Umbilical cord (tissue), 2 donors: ENCODE results near the gene WNT8A. TPM values are rescaled to one million over a fixed set of nuclear protein-coding genes. Genes with fewer than 3 reads are reported as not detected.

Experiments used
- DNase-seq: peaks from one replicate; pipeline ENCODE4 v3.0.0-alpha.2; 2015; ENCODE audit warnings: low spot score
- total RNA-seq: library from RNA; depleted of rRNA; stranded (reverse); fragments of >200 nt; gene quantifications from one replicate; pipeline ENCODE4 v1.2.3, GENCODE V29; 2014; ENCODE audit warnings: low replicate concordance; ENCODE audit not compliant: insufficient read depth

The WNT8A gene
- total RNA-seq, 1 donor from 2014 or later = 7.2 TPM

DNA sequence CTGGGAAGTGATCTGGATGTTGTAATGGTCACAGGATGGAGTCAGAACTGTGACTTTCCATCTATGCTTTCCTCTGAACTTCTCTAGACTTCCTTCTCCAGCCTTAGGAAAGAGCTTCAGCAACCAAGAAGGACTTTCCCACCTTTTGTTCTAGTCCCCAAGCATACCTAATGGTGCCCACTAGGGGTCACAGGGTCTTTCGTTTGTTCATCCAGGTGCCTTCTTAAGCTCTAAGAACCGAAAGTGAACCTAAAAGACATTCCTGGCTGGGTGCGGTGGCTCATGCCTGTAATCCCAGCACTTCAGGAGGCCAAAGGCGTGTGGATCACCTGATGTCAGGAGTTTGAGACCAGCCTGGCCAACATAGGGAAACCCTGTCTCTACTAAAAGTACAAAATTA is 1.8 kb upstream of the WNT8A start:
- DNase-seq = no peak

- no peak for DNase-seq
Measured at GRCh38 chr5:138091685-138092084, 7.9 kb downstream of the WNT8A start.

- no peak for DNase-seq
Measured at GRCh38 chr5:138092301-138092700, 8.5 kb downstream of the WNT8A start.

DNA sequence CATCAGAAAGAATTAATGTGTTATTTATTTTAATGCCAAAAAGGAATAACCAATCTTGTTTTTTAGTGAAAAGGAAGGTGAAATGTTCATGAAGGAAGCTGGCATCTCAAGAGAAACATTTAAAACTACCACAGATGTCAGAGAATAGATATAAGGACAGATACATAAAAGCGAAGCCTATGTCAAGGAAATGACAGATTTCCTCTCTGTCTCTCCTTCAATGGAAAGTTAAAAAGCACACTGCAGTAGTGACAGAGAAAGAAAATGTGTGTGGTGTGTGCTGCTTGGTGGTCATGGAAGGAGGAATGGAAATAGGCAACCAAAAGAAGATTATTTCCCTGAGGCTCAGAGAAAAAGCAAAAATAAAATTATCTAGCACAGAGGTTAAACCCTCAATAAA is 9.2 kb downstream of the WNT8A start:
- no peak for DNase-seq

GRCh38 chr5:138095100-138095907 is 11.5 kb downstream of the WNT8A start:
- no peak for DNase-seq

DNA sequence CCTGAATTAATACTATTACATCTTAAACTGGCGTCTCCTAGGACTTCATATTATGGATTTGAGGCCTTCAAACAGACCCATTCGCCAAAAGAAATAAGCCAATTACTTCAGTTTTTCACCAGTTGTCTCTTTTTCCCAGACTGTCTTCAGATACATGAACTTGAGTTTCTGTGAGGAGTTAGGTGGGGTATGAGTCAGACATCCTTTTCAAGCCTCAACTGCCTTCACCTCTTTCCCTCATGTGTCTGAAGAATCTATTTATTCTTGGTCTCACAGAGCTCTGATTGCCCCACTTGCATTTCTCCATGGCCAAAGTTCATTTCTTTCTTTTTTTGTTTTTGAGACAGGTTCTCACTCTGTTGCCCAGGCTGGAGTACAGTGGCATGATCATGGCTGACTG is 12.5 kb downstream of the WNT8A start:
- DNase-seq = no peak

DNA sequence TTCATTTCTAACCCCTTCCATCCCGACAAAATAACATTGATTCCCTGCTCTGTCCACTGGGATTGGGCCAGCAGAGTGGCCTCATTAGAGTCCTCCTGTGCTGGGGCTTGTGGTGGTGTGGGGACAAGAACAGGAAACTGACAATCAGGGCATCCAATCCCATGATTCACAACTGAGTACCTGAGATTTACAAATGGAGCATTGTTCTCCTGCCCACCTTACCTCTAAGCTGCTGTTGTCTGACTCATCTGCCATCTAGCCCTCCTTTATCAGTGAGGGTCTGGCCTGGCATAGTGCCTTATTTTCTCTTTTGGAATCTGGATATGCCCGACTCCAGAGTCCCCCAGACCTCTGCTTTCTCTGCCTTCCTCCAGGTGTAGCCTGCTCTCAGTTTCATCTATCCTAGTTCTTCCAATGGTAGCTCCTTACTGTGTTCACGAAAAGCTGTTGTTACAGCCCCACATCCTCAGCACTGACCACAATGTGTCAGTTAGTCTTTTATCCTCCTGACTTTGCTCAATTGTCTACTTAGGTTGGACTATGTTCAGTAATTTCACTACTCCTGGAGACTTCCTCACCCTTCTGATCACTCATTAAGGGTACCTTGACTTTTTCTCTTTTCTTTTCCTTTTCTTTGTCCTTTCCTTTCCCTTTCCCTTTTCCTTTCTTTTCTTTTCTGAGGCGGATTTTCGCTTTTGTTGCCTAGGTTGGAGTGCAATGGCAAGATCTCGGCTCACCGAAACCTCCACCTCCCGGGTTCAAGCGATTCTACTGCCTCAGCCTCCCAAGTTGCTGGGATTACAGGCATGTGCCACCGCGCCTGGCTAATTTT is 13.4 kb downstream of the WNT8A start:
- DNase-seq = no peak

- DNase-seq = no peak
Measured at GRCh38 chr5:138102454-138103318, 18.9 kb downstream of the WNT8A start.

DNA sequence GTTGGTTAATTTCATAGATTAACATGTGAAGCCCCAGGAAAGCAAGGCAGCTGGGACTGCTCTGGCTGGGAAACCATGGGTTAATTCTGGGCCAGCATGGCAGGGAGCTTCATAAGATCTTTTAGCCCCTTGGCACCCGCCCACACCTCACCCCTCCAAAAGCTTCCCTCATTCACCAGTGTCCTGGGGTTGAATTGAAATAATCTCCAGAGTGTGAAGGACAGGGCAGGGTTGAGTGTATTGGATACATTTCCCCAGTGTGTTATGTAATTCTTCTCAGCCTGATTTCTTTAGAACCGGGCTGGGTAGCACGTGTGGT is 19.4 kb downstream of the WNT8A start:
- DNase-seq = no peak

DNA sequence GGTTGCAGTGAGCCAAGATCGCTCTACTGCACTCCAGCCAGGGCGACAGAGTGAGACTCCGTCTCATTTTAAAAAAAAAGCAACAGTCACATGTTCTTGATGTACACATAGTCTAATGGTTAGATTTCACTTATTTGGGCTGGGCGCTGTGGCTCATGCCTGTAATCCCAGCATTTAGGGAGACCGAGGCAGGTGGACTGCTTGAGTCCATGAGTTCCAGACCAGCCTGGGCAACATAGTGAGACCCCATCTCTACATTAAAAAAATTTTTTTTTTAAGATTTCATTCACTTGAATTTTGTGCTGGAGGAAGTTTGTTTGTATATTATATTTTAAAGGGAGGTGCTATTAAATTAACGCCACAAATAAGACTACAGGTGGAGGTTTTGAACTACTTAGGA is 21.9 kb downstream of the WNT8A start:
- DNase-seq = no peak

DNA sequence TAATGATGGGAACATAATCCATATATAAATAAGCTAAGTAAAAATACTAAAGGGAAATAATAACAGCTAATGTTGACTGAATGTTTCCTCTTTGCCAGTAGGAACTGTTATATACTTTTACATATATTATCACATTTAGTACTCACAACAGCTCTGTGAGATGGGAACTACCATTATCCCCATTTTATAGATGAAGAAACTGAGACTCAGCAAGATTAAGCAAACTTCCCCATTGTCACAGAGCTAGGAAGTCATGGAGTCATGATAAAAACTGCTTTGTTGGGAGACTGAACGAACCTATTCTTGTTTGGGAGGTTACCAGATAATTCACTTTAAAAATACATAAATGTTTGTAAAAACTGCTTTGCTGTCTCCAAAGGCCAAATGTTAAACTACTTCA is 23.4 kb downstream of the WNT8A start:
- DNase-seq = no peak

DNA sequence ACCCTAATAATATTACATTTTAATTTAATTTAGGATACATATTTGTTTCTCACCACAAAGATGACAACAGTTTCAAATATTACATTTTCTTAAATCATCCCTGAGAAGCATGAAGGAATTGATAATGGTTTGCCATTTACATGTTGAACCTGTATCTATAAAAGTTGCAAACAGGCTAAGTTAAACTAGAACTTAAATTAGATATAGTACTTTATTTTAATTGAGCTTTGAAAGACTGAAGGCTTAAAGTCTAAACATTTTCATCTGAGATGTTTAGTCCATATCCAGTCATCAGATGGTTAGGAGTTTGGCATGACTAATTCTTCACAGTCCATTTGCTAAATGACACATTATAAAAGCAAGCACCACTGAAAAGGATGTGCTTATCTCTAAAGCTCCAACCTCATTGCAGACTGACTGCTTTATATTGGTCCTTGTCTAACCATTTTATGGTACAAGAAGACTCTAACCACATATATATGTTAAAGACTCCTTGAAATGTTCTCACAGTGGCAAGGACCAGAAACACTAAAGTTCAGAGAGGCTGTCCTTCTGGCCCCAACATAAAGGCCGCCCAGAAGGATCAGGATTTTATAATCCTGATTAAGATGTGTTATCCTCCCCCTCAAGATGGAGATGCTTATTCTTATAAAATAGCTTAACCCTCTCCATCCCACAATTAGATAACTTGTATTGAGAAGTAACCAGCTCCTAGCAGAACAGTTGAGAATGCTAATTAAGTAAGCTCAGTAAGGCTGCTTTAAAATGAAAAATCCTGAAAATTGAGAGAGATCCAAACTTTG is 25.8 kb downstream of the WNT8A start:
- DNase-seq = no peak

- DNase-seq = no peak
Measured at GRCh38 chr5:138110266-138110963, 26.6 kb downstream of the WNT8A start.

- DNase-seq = no peak
Measured at GRCh38 chr5:138111181-138111580, 27.3 kb downstream of the WNT8A start.

GRCh38 chr5:138111937-138112336 is 28.1 kb downstream of the WNT8A start:
- no peak for DNase-seq

GRCh38 chr5:138115254-138115653 is 31.4 kb downstream of the WNT8A start:
- DNase-seq = no peak

DNA sequence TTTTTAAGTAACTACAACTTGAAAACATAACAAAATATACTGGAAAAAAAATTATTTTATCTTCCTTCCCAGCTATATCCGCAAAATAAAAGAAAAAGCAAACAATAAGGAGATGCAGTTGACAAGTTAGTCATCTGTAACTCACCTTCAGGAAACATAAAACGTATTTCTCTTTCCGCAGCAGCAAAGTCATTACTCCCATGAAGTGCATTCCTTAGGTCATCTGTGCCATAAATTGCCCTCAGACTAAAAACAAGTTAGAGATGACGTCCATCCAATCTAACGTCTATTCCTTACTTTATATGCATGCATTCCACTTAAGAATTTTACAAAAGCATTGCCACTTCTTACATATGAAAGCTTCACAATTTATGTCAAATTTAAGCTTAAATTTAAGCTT is 44.5 kb downstream of the WNT8A start:
- no peak for DNase-seq

- DNase-seq = no peak
Measured at GRCh38 chr5:138129347-138129746, 45.5 kb downstream of the WNT8A start.

DNA sequence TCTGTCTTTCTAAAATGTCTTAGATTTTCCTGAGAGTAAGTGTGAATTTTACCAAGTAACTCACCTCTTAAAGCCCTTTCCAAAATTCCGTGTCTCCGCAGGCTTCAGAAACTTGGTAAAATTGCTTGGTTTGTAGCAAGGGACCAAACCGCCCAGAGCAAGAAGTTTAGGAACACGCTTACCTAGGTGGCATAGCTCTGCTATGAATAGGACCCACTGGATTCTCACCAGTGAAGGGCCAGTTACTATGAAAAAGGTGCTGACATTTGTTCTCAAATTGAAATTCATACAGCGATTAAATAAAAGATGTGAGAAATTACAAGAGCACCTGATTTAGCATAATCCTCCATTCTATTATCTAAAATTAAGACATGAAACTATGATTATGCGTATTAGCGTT is 48.7 kb downstream of the WNT8A start:
- DNase-seq = no peak

DNA sequence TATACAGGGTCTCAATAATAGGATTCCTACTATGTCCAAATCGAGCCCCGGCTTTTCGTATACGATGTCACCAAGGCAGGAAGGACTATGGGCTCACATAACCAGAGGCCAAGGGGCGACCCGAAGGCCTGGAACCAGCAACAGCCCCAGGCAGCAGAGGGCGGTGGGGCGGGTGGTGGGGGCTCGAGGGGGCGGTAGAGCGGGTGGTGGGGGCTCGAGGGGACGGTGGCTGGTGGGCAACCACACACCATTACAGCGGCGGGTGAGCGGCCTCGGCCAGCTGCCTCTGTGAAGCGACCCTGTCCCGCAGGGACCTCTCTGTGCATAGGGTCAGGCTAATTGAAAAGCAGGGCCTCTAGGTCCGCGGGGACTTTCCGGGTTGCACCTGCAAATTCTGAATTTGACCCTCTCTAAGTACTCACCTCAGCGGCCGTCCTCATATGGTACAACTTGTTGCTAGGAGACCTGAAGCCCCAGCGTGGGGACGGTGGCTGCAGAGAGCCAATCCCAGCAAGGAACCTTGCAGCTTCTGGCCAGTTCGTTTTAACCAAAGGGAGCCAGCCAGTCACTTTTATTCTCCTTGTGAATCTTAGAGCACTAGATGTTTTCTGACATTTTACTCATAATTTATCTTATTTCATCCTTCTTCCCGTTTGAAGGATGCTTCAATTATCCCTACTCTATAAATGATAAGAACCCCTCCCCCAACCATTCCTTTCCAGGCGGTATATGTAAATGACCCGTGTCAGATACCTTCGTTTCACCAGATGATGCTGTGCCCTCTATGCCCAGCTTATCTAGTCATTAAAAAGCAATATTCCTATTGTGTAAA is 55.3 kb downstream of the WNT8A start, which contains the start of gene NME5:
NME5 (minus strand) TSS at position 480 of the 832 bp plus-strand sequence. CDS start 648 bp downstream, outside the sequence.
- DNase-seq = peak; percentile 64
